Adrenal gland (tissue), 12 donors: ENCODE measurements around the gene MET. TPM values are rescaled to one million over a fixed set of nuclear protein-coding genes. Genes with fewer than 3 reads are reported as not detected.

Source experiments
- DNase-seq, 7 donors: peaks; one replicate each; pipeline ENCODE4 v3.0.0-alpha.2; 2019 to 2020
- H3K27ac ChIP-seq, 5 donors: fragments of 200-600 bp; sonication (generic) in 4 of 5; 1 replicate in 3 of 5; 2 replicates in 2 of 5; pipeline versions ENCODE4 v1.5.1 to v1.8.0; 2016 to 2020; ENCODE audit warnings: mild to moderate bottlenecking in 1 of 5
- H3K27me3 ChIP-seq: fragments of 200-600 bp; 2 replicates; pipeline ENCODE4 v1.8.0; 2021
- H3K36me3 ChIP-seq, 2 donors: fragments of 200-600 bp; replicated peaks in 1 of 2; 1 replicate in 1 of 2; 2 replicates in 1 of 2; pipeline versions ENCODE4 v1.5.1 to v1.8.0; 2018 to 2022
- H3K4me1 ChIP-seq, 2 donors: fragments of 200-600 bp; replicated peaks in 1 of 2; 1 replicate in 1 of 2; 2 replicates in 1 of 2; pipeline versions ENCODE4 v1.5.1 to v1.8.0; 2018 to 2021
- H3K4me3 ChIP-seq, 4 donors: fragments of 200-600 bp; sonication (generic) in 3 of 4; one replicate each; pipeline ENCODE4 v1.5.1; 2016 to 2018
- H3K9me3 ChIP-seq, 3 donors: fragments of 200-600 bp; sonication (generic) in 1 of 3; replicated peaks in 1 of 3; 1 replicate in 2 of 3; 2 replicates in 1 of 3; pipeline versions ENCODE4 v1.5.1 to v1.8.0; 2016 to 2021
- CTCF ChIP-seq, 6 experiments: fragments of 450-650 bp in 4 of 6; fragments of 200-600 bp in 2 of 6; sonication (generic) in 1 of 6; IDR thresholded peaks; 1 replicate in 5 of 6; 2 replicates in 1 of 6; pipeline versions ENCODE4 v1.5.1 to v1.8.0; 2016 to 2021; ENCODE audit warnings: antibody characterized with exemption in 6 of 6, mild to moderate bottlenecking in 2 of 6, moderate library complexity in 1 of 6
- POLR2A ChIP-seq, 2 donors: fragments of 450-650 bp; IDR thresholded peaks; one replicate each; pipeline ENCODE4 v1.6.1; 2017; ENCODE audit warnings: antibody characterized with exemption in 2 of 2, mild to moderate bottlenecking in 2 of 2, moderate library complexity in 1 of 2
- WGBS, 4 donors: extraction: QIAGEN DNeasy Blood & Tissue Kit in 2 of 4; methylation state at CpG; one replicate each; pipeline versions ENCODE4 v1.1.5 to v1.1.7; 2013 to 2017; 5-methylcytosine and 5-hydroxymethylcytosine counted together
- intact Hi-C, 2 donors: fragments of 100-400 bp; cut with DNase I; formaldehyde crosslinking; loops; one replicate each; pipeline versions ENCODE4 v1.14.1 to v1.15.0; 2022 to 2023
- polyA plus RNA-seq, 3 donors: library from polyadenylated mRNA; stranded (reverse); fragments of 200-250 nt in 2 of 3; fragments of 350-450 nt in 1 of 3; fragmentation: Illumina TruSeq in 1 of 3; extraction: RNeasy Lipid Tissue Mini Kit (QIAGEN cat#74804) in 1 of 3; gene quantifications; one replicate each; pipeline ENCODE4 v1.2.3, GENCODE V29; 2013 to 2014
- total RNA-seq, 9 donors: library from RNA; depleted of rRNA in 4 of 9; stranded (reverse); fragments of >200 nt in 4 of 9; fragments of 120-200 nt in 1 of 9; fragmentation: NEBNext Ultra II Directional in 1 of 9; extraction: Animal tissue kit (Norgen Biotek cat#: 25700) in 1 of 9; gene quantifications; one replicate each; pipeline versions ENCODE4 v1.1.0 to v1.2.4, GENCODE V29; 2013 to 2023
- donor health status: healthy with polysubstance abuse.
- donor health status: Bipolar disorder and iron deficiency.
- donor health status: DM: yes; HTN: yes; CAD: no.
- donor health status: DM: no; HTN: no; CAD: no.
- donor health status: DM: no; HTN: no; CAD: no.
- donor health status: DM: yes; HTN: yes; CAD: no.

Gene MET
- total and polyA plus RNA-seq, 12 donors, result 0.55 to 2.3 (median 0.79) TPM

- WGBS, 4 donors, result 19 to 24% (median 21%) methylated on average over 20 to 23 of the region's 23 CpGs
- peak in 4 of 7 donors; percentile 8 to 52 (median 12) for DNase-seq
- H3K9me3 ChIP-seq, result no peaks in the 10 kb centered on the region
- intact Hi-C loops, result no loop called here
- H3K4me3 ChIP-seq, result peak overlapping the region in 1 of 4 donors; percentile 73
- H3K36me3 ChIP-seq, result no peaks in the 10 kb centered on the region
- peaks cover 5 to 10% of the 10 kb centered on the region in 2 donors for H3K4me1 ChIP-seq
- H3K27ac ChIP-seq, result peak overlapping the region in 1 of 5 donors; percentile 39
- H3K27me3 ChIP-seq, result peaks cover 3% of the 10 kb centered on the region
- TF ChIP-seq CTCF (IDR thresholded peaks at IDR 0.05), result no peak
- no peak for TF ChIP-seq POLR2A (IDR thresholded peaks at IDR 0.05)
These were observed 830 bp downstream of the MET start for GRCh38 chr7:116672596-116673456.

- no peak overlapping the region for H3K27ac ChIP-seq
- H3K4me3 ChIP-seq, result no peak overlapping the region
- TF ChIP-seq CTCF (IDR thresholded peaks at IDR 0.05) (no peak), POLR2A (IDR thresholded peaks at IDR 0.05) (no peak)
- whole genome bisulfite sequencing, 4 donors, result 71 to 82% (median 76%) methylated on average over 3 of the region's 3 CpGs
- H3K27me3 ChIP-seq, result peaks cover 3% of the 10 kb centered on the region
- peaks cover 5 to 10% of the 10 kb centered on the region in 2 donors for H3K4me1 ChIP-seq
- H3K9me3 ChIP-seq, result no peaks in the 10 kb centered on the region
- no peak for DNase-seq
- intact Hi-C loops, result no loop called here
- no peaks in the 10 kb centered on the region for H3K36me3 ChIP-seq
These were observed 1.5 kb downstream of the MET start for GRCh38 chr7:116673457-116673865.

DNA sequence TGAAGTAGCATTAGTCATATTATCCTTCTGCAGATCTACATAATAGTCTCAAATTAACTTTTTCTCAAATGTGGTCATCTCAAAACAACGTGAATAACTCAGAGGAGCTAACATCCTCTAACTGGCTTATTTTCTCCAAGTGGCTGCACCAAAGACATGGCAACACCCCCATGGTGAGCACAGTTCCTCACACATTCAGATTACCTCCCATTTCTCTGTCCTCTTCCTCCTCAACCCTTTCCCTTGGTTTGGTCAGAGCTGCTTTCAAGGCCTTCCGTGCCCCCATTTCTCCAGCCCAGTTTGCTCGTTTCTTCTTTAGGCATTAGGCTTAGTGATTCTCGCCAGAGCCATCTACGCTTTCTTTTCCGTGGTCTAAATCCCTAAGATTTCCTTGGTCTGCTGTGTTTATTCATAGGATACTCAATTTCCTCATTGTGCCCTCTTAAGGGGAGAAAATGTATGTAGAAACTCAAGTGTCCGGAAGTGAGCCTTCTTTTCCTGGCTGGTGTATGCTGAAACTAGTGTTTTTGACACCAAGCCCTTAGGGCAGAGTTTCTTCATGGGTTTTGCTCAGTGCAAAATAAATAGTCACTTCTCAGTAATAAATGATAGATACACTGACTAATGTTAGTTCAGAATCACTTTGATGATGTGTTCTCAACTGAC, 2.6 kb downstream of the MET start:
- no peak overlapping the region for H3K4me3 ChIP-seq

More for the DNA sequence above, 2.6 kb downstream of the MET start:
- intact Hi-C loops, result no loop called here
- Histone ChIP-seq H3K36me3 (no peaks in the 10 kb centered on the region), H3K4me1 (peaks cover 5 to 10% of the 10 kb centered on the region in 2 donors), H3K27me3 (peaks cover 3% of the 10 kb centered on the region), H3K27ac (no peak overlapping the region), H3K9me3 (no peaks in the 10 kb centered on the region)
- no peak for DNase-seq
- WGBS, 4 donors, result 76 to 81% (median 80%) methylated on average over 7 of the region's 7 CpGs
- TF ChIP-seq POLR2A (IDR thresholded peaks at IDR 0.05) (no peak), CTCF (IDR thresholded peaks at IDR 0.05) (no peak)
